HG03066 (cell line): ENCODE measurements around the gene IGSF21.

Experiments used
- ATAC-seq: cut with Tn5 transposase; IDR thresholded peaks from one replicate; pipeline ENCODE4 v1.9.1; 2021; ENCODE audit warnings: low read depth; ENCODE audit not compliant: unreplicated experiment

The IGSF21 gene

DNA sequence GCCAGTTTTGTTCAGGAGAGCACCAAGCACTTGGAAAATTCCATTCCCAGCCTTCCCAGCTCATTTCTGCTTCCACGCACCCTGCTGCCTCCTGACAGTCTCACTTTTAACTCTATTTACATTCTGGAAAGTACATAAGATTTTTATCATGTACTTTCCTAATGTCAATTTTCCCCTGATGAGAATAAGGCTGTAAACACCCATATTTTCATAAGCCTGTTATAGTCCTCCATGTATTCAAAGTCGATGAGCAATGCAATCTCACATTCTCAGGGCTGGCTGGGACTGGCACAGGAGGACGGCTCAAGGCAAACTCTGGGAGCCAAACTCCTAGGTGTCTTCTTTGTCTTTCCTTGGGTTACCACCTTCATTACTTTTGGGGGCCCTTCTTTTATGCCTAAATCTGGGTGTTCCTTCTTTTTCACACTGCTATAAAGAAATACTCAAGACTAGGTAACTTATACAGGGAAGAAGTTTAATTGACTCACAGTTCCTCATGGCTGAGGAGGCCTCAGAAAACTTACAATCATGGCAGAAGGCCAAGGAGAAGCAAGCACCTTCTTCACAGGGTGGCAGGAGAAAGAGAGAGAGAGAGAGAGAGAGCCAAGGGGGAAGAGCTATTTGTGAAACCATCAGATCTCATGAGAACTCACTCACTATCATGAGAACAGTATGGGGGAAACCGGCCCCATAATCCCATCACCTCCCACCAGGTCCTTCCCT lies 94.6 kb downstream of the IGSF21 start:
- ATAC-seq: no peak

- no peak for ATAC-seq
These were observed 96.0 kb downstream of the IGSF21 start for GRCh38 chr1:18203645-18204044.

DNA sequence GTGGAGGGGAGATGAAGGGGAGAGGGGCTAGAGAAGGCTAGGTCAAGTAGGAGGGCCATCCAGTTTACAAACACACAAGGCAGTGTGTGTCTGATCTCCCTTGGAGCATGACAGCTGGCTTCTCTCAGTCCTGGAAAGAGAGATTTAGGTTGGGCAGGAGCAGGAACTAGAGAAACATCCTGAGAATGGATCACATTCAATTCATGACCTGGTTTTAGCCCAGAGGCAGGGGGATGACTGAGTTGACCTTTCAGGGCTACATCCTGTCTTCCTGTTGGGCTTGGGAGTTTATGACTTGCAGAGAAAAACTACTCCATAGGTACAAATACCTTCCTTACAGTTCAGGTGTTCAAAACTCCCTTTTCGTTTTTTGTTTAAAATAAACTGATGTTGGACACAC lies 97.0 kb downstream of the IGSF21 start:
- ATAC-seq: no peak

- no peak for ATAC-seq
These were observed 97.7 kb downstream of the IGSF21 start for GRCh38 chr1:18205319-18205718.

GRCh38 chr1:18211764-18212163 lies 104.2 kb downstream of the IGSF21 start:
- ATAC-seq: no peak

DNA sequence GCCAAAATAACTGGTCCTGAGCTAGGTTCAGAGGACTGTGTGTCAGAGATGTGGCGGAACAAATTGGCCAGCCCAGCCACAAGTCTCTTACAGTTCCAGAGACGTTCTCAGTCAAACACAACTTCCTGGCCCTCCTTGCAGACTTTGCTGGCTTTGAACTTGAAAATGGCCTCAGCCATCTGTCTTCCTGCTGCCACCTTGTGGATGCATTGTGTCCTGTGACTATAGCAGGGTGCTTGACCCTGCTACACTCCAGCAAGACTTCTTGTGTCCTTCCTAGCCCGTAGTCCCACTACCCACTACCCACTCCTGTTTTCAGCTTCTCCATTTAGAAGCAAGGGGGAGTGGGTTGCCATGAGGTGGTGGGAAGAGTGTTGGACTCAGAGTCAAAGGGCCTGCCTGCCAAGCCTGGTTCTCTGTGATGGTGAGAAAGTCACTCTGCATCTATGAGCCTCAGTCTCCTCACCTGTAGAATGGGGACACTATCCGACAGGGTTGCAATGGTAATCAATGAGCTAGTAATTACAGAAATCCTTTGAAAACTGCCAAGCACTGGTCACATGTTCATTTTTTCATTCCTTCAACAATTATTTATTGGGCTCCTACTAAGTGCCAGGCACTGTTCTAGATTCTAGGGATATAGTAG lies 109.9 kb downstream of the IGSF21 start:
- ATAC-seq: no peak

DNA sequence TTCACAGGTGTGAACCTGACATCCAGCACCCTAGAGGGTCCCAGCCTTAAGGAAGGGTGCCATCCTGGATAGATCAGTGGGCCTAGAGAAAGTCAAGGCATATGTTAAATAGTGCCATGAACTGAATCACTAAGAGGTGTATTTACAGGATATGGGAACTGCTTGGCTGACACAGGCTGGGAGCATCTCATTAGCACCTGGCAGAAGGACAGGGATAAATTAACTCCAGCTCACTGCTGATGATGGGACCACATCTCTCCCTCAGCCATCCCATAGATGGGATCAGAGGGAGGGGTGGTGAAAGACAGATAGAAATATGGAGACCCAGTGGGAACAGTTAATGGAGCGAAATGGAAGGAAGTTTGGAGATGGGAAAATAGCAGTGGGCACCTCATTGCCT lies 122.0 kb downstream of the IGSF21 start:
- no peak for ATAC-seq

GRCh38 chr1:18230321-18230720 lies 122.7 kb downstream of the IGSF21 start:
- no peak for ATAC-seq

- no peak for ATAC-seq
These were observed 123.2 kb downstream of the IGSF21 start for GRCh38 chr1:18230840-18231239.

DNA sequence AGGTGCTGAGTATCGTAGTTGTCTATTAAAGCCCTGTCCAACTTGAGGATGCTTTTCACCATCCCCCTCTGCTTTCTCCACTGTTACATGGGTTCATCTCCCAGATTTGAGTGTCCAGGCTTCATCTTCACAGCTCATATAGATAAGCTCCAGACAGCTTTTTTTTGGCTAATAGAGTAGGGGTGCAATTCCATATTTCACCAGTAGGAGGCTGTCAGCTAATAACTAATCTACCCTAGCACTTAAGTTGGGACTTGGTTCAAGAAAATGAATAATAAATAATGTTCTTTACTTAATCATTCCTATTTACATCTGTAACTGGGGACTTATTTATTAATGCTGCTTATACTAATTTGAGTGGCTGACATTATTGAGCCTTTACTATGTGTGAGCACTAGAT lies 124.5 kb downstream of the IGSF21 start:
- ATAC-seq: no peak

GRCh38 chr1:18233176-18233864 lies 125.7 kb downstream of the IGSF21 start:
- no peak for ATAC-seq

- ATAC-seq: no peak
These were observed 127.2 kb downstream of the IGSF21 start for GRCh38 chr1:18234790-18235242.

- ATAC-seq: no peak
These were observed 129.8 kb downstream of the IGSF21 start for GRCh38 chr1:18237371-18237770.

DNA sequence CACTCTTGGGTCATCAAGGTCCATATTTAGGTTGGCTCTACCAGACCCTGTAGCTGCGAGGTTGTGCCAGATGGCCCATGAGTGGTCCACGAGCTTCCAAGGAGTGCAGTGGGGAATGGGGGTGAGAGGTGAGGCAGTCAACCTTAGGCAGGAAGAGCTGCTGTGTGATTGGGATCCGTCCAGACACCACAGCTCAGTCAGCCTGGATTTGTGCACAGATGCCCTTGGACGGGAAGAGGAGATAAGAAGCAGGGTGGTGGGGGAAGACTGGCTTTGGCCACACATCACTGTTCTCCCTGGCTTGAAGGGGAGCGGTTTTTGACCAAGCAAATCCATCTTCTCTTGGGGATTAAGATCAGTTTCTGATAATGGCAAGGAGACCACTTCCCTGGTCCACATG lies 130.6 kb downstream of the IGSF21 start:
- no peak for ATAC-seq

- no peak for ATAC-seq
These were observed 132.1 kb downstream of the IGSF21 start for GRCh38 chr1:18239671-18240070.

GRCh38 chr1:18240906-18241305 lies 133.3 kb downstream of the IGSF21 start:
- ATAC-seq: no peak

DNA sequence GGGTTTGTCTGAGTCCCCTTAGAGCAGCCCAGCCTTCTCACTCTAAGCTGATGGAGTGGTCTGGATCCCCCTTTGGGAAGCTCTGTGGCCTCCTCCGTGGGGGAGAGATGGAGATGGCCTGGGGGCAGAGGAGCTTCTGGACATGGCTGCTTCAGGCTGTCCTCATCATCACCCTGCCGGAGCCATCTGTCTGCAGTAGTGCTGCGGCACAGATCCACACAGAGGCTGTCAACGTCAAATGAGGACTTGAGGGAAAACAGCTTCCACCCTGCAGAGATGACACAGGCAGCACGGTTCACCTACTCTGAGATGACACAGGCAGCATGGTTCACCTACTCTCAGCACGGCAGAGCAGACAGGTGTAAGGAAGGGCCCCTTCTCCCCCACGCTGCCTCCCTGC lies 134.3 kb downstream of the IGSF21 start:
- no peak for ATAC-seq

- no peak for ATAC-seq
These were observed 136.0 kb downstream of the IGSF21 start for GRCh38 chr1:18243503-18244175.

GRCh38 chr1:18244762-18245161 lies 137.2 kb downstream of the IGSF21 start:
- ATAC-seq: no peak

GRCh38 chr1:18245647-18246046 lies 138.0 kb downstream of the IGSF21 start:
- no peak for ATAC-seq

DNA sequence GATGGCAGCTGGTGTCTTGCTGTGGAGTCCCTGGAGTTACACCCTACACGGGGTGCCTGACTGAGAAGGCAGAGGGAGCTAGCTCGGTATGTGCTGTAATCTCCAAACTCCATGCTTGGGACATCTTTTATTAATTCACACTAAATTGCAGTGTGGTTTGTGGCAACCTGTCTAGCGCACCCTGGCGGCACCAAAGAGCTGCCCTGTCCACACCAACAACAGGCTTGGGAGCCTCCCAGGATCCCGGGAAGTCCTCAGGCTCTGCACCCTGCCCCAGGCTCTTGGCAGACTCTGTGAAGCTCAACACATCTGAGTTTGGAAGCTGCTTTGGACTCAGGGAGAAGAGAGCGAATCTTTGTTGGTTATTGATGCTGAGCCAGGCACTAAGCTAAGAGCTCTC lies 138.9 kb downstream of the IGSF21 start:
- ATAC-seq: no peak
